ENCODE data around the gene GNLY.

- TF ChIP-seq CTCF (IDR thresholded peaks at IDR 0.05) (no peak), POLR2A (IDR thresholded peaks at IDR 0.05) (no peak)
Observed at GRCh38 chr2:85728342-85728741, 34.2 kb downstream of the GNLY start.

All from vagina (tissue), 2 donors.